Neural cell (in vitro differentiated cells): ENCODE data around the gene IL24. TPM values are rescaled to one million over a fixed set of nuclear protein-coding genes. Genes with fewer than 3 reads are reported as not detected.

Experiments
- H2AFZ ChIP-seq: fragments of 200-600, 300-800 bp; sonication (generic), shearing (Covaris generic); 2 replicates; pipeline ENCODE4 v1.6.0; 2014; ENCODE audit warnings: low read depth, mild to moderate bottlenecking, antibody characterized with exemption, low read length, moderate library complexity
- H3F3A ChIP-seq: fragments of 200-600 bp; shearing (Covaris generic); 2 replicates; pipeline ENCODE4 v1.6.1; 2016; ENCODE audit warnings: mild to moderate bottlenecking, moderate library complexity, mixed read lengths, antibody characterized with exemption, low read length; ENCODE audit not compliant: insufficient read depth, poor library complexity, severe bottlenecking
- H3K27ac ChIP-seq: fragments of 200-600, 300-800 bp; sonication (generic), shearing (Covaris generic); 2 replicates; pipeline ENCODE4 v1.5.1; 2014; ENCODE audit warnings: mild to moderate bottlenecking, low read length, moderate library complexity
- H3K27me3 ChIP-seq: fragments of 300-800, 200-600 bp; sonication (generic), shearing (Covaris generic); 2 replicates; pipeline ENCODE4 v1.6.0; 2014; ENCODE audit warnings: mild to moderate bottlenecking, low read depth, low read length, moderate library complexity; ENCODE audit not compliant: insufficient read depth
- H3K36me3 ChIP-seq: fragments of 300-800, 200-600 bp; sonication (generic), shearing (Covaris generic); 2 replicates; pipeline ENCODE4 v1.5.1; 2014; ENCODE audit warnings: mild to moderate bottlenecking, antibody characterized with exemption, low read length, moderate library complexity; ENCODE audit not compliant: insufficient read depth
- H3K4me2 ChIP-seq: fragments of 300-800, 200-600 bp; sonication (generic), shearing (Covaris generic); 2 replicates; pipeline ENCODE4 v1.6.0; 2014; ENCODE audit warnings: mild to moderate bottlenecking, low read length
- H3K4me3 ChIP-seq: fragments of 300-800, 200-600 bp; sonication (generic), shearing (Covaris generic); 2 replicates; pipeline ENCODE4 v1.5.1; 2014; ENCODE audit warnings: mild to moderate bottlenecking, low read length, moderate library complexity
- H3K79me2 ChIP-seq: fragments of 200-600 bp; shearing (Covaris generic); replicated peaks from 2 replicates; pipeline ENCODE4 v1.6.0; 2014; ENCODE audit warnings: mild to moderate bottlenecking, low read length, moderate library complexity; ENCODE audit not compliant: insufficient read depth
- H3K9ac ChIP-seq: fragments of 300-800, 200-600 bp; sonication (generic), shearing (Covaris generic); 2 replicates; pipeline ENCODE4 v1.6.1; 2016; ENCODE audit warnings: mild to moderate bottlenecking, low read length, mixed read lengths
- H3K9me2 ChIP-seq: fragments of 200-600 bp; shearing (Covaris generic); 2 replicates; pipeline ENCODE4 v1.6.1; 2016; ENCODE audit warnings: mild to moderate bottlenecking, low read length, mixed read lengths; ENCODE audit not compliant: insufficient read depth
- H3K9me3 ChIP-seq: fragments of 200-600, 300-800 bp; sonication (generic), shearing (Covaris generic); 2 replicates; pipeline ENCODE4 v1.6.1; 2016; ENCODE audit warnings: mild to moderate bottlenecking, mixed run types, low read length, moderate library complexity, mixed read lengths
- H4K20me1 ChIP-seq: fragments of 200-600 bp; shearing (Covaris generic); 2 replicates; pipeline ENCODE4 v1.6.1; 2016; ENCODE audit warnings: mild to moderate bottlenecking, mixed run types; ENCODE audit not compliant: insufficient read depth
- EP300 ChIP-seq: fragments of 450-650 bp; conservative IDR thresholded peaks from 2 replicates; pipeline ENCODE4 v1.6.1; 2014; ENCODE audit warnings: antibody characterized with exemption, mild to moderate bottlenecking, moderate library complexity; ENCODE audit not compliant: poor library complexity, severe bottlenecking
- EZH2 ChIP-seq: fragments of 200-600, 300-800 bp; shearing (Covaris generic), sonication (generic); IDR thresholded peaks from 2 replicates; pipeline ENCODE4 v1.6.1; 2014; ENCODE audit warnings: antibody characterized with exemption, low read length, borderline replicate concordance, mild to moderate bottlenecking; ENCODE audit not compliant: insufficient read depth, poor library complexity, severe bottlenecking
- MXI1 ChIP-seq: fragments of 450-650 bp; conservative IDR thresholded peaks from 2 replicates; pipeline ENCODE4 v1.6.1; 2014; ENCODE audit warnings: antibody characterized with exemption, mild to moderate bottlenecking; ENCODE audit not compliant: poor library complexity, severe bottlenecking
- POLR2AphosphoS5 ChIP-seq: IDR thresholded peaks from 2 replicates; pipeline ENCODE4 v1.6.1; 2012
- RAD21 ChIP-seq: fragments of 450-650 bp; conservative IDR thresholded peaks from 2 replicates; pipeline ENCODE4 v1.6.1; 2014; ENCODE audit warnings: antibody characterized with exemption, mild to moderate bottlenecking, moderate library complexity
- SMC3 ChIP-seq: fragments of 450-650 bp; conservative IDR thresholded peaks from 2 replicates; pipeline ENCODE4 v1.6.1; 2014; ENCODE audit warnings: antibody characterized with exemption, mild to moderate bottlenecking, moderate library complexity; ENCODE audit not compliant: poor library complexity
- TAF1 ChIP-seq: IDR thresholded peaks from 2 replicates; pipeline ENCODE4 v1.6.1; 2012; ENCODE audit warnings: low read depth
- polyA plus RNA-seq: library from polyadenylated mRNA; depleted of rRNA; stranded (reverse); fragments of >200 nt; gene quantifications from 2 replicates; pipeline ENCODE4 v1.2.3, GENCODE V29; 2014
- TF ChIP-seq, protein P1 (sequence below): IDR thresholded peaks from 2 replicates; pipeline ENCODE4 v1.6.1; 2012; ENCODE audit warnings: borderline replicate concordance
- TF ChIP-seq, protein P2 (sequence below): fragments of 450-650 bp; IDR thresholded peaks from 2 replicates; pipeline ENCODE4 v1.5.1; 2014; ENCODE audit warnings: antibody characterized with exemption, mild to moderate bottlenecking, moderate library complexity; ENCODE audit not compliant: poor library complexity, severe bottlenecking

IL24 gene
- polyA plus RNA-seq, 1 donor from 2014 or later: not detected

DNA sequence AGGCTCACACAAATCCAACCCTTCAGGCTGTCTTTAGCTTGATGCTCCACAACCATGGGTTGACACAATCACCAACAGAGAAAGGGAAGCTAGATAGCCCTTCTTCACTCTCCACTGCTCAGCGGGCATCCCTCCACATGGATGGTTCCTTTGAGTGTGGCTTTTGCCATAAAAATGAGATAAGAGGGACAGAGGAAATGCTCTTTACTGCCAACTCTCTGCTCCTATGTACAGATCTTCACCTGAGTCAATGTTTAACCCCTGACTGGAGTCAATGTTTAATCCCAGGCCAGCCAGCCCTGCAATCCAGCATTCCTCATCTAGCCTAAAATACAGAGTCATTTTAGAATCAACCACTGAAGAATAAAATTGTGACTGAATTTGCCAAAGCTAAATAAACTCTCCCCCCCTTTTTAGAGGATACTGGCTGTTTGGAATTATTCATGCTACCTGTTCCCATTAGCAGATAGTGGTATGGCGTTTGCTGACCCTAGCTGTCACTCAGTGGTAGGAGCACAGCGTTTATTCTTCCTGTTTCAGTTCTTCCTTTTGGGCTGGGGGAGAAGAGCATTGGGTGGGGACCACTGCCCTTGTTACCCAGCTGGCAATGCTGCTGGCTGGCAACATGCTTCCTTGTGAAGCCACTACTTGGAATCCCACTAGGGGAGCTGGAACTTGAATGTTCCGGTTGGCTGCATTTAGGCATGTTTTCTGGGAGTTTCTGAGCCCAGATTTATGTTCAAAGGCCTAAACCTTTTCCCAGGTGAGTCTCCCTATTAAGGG is 54.3 kb downstream of the IL24 start:
- TF ChIP-seq MXI1 (no peak), EP300 (no peak), SMC3 (no peak), POLR2AphosphoS5 (no peak), RAD21 (no peak), EZH2 (no peak), TAF1 (no peak)
- TF ChIP-seq, protein P1, sequence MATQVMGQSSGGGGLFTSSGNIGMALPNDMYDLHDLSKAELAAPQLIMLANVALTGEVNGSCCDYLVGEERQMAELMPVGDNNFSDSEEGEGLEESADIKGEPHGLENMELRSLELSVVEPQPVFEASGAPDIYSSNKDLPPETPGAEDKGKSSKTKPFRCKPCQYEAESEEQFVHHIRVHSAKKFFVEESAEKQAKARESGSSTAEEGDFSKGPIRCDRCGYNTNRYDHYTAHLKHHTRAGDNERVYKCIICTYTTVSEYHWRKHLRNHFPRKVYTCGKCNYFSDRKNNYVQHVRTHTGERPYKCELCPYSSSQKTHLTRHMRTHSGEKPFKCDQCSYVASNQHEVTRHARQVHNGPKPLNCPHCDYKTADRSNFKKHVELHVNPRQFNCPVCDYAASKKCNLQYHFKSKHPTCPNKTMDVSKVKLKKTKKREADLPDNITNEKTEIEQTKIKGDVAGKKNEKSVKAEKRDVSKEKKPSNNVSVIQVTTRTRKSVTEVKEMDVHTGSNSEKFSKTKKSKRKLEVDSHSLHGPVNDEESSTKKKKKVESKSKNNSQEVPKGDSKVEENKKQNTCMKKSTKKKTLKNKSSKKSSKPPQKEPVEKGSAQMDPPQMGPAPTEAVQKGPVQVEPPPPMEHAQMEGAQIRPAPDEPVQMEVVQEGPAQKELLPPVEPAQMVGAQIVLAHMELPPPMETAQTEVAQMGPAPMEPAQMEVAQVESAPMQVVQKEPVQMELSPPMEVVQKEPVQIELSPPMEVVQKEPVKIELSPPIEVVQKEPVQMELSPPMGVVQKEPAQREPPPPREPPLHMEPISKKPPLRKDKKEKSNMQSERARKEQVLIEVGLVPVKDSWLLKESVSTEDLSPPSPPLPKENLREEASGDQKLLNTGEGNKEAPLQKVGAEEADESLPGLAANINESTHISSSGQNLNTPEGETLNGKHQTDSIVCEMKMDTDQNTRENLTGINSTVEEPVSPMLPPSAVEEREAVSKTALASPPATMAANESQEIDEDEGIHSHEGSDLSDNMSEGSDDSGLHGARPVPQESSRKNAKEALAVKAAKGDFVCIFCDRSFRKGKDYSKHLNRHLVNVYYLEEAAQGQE: no peak
- TF ChIP-seq, protein P2, sequence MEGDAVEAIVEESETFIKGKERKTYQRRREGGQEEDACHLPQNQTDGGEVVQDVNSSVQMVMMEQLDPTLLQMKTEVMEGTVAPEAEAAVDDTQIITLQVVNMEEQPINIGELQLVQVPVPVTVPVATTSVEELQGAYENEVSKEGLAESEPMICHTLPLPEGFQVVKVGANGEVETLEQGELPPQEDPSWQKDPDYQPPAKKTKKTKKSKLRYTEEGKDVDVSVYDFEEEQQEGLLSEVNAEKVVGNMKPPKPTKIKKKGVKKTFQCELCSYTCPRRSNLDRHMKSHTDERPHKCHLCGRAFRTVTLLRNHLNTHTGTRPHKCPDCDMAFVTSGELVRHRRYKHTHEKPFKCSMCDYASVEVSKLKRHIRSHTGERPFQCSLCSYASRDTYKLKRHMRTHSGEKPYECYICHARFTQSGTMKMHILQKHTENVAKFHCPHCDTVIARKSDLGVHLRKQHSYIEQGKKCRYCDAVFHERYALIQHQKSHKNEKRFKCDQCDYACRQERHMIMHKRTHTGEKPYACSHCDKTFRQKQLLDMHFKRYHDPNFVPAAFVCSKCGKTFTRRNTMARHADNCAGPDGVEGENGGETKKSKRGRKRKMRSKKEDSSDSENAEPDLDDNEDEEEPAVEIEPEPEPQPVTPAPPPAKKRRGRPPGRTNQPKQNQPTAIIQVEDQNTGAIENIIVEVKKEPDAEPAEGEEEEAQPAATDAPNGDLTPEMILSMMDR: no peak
- Histone ChIP-seq H2AFZ (no peak overlapping the region), H3K79me2 (no peaks in the 10 kb centered on the region), H3K27me3 (no peaks in the 10 kb centered on the region), H3K36me3 (no peaks in the 10 kb centered on the region), H4K20me1 (no peaks in the 10 kb centered on the region), H3K4me3 (no peak overlapping the region), H3K27ac (no peak overlapping the region), H3K9me3 (no peaks in the 10 kb centered on the region), H3K9ac (no peak overlapping the region), H3K4me2 (no peak overlapping the region), H3K9me2 (no peaks in the 10 kb centered on the region), H3F3A (no peaks in the 10 kb centered on the region)

DNA sequence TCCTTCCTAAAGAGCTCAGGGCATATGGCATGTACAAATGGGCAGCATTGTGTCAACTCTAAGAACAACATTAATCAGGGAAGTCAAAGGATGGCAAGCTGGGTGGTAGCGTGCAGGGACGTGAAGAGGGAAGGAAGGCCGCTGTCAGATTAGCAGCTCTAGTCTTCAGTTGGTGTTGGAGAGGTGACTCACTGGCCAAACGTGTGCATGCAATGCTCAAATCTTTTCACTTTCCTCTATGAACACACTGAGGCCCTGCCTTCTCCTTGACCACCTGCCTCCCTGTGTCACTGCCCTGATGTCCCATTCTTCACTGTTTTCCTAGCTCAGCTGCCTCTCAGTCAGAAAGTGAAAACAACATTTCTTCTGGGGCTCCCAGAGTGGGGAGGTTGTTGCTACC is 54.9 kb downstream of the IL24 start:
- no peak for TF ChIP-seq SMC3
- no peak for TF ChIP-seq EZH2
- TF ChIP-seq, protein P1: no peak
- TF ChIP-seq MXI1: no peak
- TF ChIP-seq TAF1: no peak
- TF ChIP-seq RAD21: no peak
- TF ChIP-seq, protein P2: no peak
- TF ChIP-seq EP300: no peak
- no peak for TF ChIP-seq POLR2AphosphoS5
- Histone ChIP-seq H3K4me3 (no peak overlapping the region), H3K4me2 (no peak overlapping the region), H3F3A (no peaks in the 10 kb centered on the region), H3K27me3 (no peaks in the 10 kb centered on the region), H3K9me2 (no peaks in the 10 kb centered on the region), H3K79me2 (no peaks in the 10 kb centered on the region), H3K9me3 (no peaks in the 10 kb centered on the region), H2AFZ (no peak overlapping the region), H3K27ac (no peak overlapping the region), H3K36me3 (no peaks in the 10 kb centered on the region), H4K20me1 (no peaks in the 10 kb centered on the region), H3K9ac (no peak overlapping the region)
